Hindlimb muscle (tissue), 1 donor: ENCODE data around the gene DCUN1D2. TPM values are rescaled to one million over a fixed set of nuclear protein-coding genes. Genes with fewer than 3 reads are reported as not detected.

Source experiments
- DNase-seq: peaks from one replicate; pipeline ENCODE4 v3.0.0-alpha.2; 2013
- polyA plus RNA-seq: library from polyadenylated mRNA; unstranded; fragments of 120-200 nt; gene quantifications from one replicate; pipeline ENCODE4 v1.2.1, GENCODE V29; 2013; ENCODE audit not compliant: insufficient read length

The DCUN1D2 gene
- polyA plus RNA-seq, 1 donor, result 19.5 TPM

DNA sequence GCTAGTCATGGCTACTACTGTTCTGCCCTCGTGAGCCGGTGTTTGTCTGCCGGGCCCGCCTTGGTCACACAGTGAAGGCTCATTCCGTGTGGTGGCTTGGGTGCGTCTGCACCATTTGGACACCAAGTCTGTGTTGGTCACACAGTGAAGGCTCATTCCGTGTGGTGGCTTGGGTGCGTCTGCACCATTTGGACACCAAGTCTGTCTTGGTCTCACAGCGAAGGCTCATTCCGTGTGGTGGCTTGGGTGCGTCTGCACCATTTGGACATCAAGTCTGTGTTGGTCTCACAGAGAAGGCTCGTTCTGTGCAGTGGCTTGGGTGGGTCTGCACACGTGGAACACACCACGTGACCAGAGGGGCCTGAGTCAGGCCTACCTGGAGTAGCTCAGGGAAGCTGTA is 29.0 kb upstream of the DCUN1D2 start:
- DNase-seq, result no peak

DNA sequence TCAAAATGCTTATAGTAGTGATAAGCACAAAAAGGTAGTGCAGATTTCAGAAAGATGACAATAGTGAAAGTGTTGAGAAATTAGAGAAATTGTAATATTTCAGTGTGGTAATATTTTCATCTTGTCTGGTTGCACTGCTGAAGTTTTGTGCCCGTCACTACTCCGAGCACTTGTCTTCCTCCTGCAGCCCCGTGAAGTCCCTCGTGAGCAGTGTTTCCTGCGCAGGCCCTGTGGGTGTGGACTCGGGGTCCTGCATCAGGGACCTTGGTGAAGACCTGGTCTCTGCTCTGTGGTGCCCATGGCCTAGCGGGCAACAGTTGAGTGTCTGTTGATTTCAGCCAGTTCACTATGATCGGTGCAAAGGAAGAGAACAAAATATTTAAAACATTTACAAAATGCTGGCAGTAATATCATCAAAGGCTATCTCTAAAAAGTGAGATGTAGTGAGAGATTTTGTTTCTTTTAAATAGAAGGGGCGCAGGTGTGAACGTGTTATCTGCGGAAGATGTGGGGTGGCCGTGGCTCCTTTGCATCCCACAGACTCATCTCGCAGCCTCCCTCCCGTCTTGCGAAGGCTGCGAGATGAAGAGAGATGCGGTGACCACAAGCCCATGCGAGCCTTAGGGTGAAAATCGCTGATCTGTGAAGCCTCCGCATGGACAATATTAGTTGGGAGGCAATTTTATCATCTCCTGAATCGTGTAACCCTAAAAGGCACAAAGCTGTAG is 27.7 kb upstream of the DCUN1D2 start:
- DNase-seq, result no peak

DNA sequence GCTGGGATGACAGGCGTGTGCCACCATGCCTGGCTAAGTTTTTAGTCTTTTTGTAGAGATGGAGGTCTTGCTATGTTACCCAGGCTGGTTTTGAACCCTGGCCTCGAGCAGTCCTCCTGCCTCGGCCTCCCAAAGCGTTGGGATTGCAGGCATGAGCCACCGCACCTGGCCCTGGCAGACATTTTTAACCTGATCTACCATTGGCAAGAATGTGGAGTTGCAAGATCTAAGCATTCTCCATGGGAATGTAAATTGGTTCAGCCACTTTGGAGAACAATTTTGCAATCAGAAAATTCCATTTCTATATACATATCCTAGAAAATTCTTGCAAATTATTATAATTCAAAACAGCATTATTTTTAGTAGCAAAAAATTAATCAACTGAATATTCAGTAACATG is 24.3 kb upstream of the DCUN1D2 start:
- no peak for DNase-seq

DNA sequence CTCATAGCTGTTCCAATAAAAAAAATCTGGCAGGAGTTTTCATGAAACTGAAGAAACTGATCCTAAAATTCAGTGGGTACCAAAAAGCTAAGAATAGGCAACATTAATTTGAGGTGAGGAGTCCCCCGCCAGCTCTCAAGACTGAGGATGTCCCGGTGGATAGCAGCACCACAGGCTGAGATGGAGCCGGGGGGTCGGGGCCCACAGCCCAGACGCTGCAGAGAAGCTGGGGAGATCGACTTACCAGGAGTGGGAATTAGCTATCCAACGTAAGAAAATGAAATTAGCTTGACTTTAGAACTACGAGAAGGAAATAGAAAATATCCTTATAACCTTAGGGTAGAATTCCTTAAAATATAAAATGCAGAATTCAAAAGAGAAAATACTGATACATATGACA is 23.2 kb upstream of the DCUN1D2 start:
- no peak for DNase-seq

DNA sequence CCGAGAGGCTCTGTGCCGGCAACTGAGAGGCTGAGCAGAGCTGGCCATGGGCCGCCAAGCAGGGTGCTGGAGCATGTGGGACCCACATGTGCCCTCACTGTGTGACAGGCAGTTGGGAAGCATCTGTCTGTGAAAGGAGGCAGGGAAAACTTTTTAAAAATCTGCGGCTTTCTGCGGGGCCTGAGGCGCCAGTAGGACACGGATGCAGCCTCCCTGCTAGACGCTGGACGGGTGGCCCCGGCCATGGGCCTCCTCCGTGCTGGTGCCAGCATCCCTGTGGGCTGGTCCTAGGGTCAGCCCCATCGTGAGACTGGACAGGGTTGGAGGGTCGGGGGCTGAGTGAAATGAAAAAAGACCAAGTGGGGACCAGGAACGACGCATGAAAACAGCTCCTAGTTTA is 20.9 kb upstream of the DCUN1D2 start:
- DNase-seq, result no peak

DNA sequence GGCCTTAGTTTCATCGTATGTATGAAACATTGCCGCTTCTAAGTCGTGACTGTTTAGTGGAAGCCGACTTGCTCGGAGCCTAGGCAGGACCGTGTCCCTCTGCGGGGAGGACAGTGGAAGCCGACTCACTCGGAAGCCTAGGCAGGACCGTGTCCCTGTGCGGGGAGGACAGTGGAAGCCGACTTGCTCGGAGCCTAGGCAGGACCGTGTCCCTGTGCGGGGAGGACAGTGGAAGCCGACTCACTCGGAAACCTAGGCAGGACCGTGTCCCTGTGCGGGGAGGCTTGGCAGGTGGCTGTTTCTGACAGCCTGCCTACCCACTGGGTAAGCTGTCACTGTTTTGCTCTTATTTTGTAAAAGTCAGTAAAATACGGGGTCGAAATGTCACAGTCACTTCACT is 20.4 kb upstream of the DCUN1D2 start:
- no peak for DNase-seq

DNA sequence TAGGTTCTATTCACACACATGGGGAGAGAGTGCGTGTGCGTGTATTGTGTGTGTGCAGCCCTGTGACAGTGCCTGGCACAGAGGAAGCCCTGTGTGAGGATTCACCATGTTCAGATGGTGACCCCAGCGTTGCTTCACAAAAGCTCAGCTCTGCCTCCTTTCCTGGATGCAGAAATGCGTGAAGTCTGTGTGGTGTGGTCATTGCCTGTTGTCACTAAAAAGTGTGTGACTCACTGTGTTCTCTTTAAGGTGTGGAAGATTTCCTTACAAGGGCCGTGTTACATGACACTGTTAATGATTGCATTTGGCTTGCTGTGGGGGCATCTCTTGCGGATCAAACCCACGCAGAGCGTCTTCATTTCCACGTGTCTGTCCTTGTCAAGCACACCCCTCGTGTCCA is 19.5 kb upstream of the DCUN1D2 start:
- DNase-seq, result no peak

DNA sequence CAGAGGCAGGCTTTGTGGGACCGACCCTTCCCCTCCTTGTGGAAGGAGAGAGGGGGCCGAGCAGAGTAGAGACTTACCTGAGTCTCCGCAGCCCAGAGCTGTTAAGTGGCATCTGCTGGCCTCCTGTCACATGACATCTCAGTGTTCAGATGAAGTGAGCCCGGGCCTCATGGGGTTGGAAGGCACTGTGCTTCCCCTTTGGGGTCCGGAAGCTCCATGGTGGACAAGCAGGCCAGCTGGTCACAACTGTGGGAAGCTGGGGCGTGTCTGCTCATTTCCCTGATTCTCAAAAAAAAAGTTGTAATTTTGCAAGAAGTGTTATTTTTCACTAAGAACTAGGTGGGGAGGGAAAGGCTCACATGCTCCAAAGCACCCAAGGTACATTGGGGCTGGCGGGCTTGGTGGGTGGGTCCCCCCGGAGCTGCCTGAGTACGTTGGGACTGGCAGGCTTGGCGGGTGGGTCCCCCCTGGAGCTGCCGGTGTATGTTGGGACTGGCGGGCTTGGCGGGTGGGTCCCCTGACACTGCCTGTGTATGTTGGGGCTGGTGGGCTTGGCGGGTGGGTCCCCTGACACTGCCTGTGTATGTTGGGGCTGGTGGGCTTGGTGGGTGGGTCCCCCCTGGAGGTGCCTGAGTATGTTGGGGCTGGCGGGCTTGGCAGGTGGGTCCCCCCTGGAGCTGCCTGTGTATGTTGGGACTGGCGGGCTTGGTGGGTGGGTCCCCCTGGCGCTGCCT is 18.2 kb upstream of the DCUN1D2 start:
- DNase-seq, result no peak

DNA sequence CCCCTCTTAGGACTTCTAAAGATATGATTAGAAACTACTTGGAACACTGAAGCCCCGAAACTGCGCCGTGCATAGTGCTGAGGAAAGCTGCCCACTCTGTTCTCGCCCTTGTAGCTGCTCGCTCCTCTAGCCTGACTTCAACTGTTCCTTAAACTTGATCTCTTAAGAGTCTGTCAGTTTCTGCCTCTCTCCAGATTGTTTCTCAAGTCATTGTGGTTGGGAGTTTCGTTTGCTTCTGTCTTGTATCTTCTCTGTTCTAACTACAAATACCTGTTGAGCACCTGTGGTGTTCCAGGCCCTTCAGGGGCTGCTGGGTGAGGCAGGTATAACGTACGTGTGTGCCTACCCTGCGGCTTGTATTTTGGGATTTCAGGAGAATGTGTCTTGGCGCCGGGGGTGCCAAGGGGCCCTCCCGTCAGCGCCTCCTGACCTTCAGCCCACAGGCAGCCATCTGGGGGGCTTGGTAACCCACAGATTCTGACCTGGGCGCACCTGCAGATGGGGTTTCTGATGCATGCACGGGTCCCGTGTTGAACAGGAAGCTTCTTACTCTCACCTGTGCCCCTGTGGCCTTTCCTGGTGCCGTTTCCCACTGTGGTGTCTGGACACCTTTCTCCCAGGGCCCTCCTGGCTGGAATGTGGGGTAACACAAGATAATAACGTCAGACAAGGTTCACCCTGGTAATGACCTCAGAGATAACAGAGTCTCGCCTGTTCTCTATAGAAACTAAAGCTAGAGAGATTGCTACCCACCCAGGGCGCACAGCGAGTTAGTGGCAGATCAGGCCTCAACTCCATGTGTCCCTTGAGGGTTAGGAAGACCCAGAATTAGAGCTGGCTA is 17.2 kb upstream of the DCUN1D2 start:
- DNase-seq, result no peak

DNA sequence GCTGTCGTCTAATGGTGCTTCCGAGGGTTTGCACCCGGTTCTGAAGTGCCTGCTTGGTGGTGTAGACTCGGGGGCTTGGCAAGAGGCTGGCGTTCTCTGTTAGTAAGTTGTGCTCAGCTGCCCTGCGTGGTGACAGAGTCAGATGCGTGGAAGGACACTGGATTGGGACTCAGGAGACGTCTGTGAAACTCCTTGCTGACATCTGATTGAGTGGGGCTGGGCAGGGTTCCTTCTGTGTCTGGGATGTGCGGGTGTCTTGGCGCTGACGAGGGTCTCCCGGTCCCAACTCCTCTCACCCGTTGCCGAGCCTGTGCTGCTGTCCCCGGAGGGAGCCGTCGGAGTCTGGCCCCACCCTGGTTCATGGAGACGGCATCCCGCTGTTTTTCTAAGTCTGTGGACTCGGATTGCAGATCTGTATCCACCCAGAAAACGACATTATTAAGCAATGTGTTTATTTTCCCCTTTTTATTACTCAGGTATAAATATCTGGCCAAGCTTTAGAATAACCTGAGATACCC is 16.4 kb upstream of the DCUN1D2 start:
- DNase-seq, result no peak

DNA sequence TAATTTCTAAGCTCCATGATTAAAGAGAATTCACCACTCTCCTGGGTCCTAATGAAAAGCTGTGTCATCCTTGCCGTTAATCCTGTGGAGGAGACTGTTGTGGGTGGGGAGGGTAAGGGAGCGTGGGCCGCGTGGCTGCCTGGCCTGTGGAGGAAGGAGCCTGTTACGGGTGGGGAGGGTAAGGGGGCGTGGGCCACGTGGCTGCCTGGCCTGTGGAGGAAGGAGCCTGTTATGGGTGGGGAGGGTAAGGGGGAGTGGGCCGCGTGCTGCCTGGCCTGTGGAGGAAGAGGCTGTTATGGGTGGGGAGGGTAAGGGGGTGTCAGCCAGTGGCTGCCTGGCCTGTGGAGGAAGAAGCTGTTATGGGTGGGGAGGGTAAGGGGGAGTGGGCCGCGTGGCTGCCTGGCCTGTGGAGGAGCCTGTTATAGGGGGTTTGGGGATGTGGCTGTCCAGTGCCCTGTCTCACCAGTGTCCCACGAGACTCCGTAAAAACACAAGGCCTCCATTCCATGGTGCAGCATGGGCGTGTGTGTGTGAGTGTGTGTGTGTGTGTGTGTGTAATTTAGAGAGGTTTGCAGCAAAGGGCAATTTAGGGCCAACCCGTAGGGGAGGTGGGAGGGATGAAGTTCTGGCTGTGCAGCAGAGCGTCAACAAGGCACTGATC is 15.6 kb upstream of the DCUN1D2 start:
- no peak for DNase-seq

DNA sequence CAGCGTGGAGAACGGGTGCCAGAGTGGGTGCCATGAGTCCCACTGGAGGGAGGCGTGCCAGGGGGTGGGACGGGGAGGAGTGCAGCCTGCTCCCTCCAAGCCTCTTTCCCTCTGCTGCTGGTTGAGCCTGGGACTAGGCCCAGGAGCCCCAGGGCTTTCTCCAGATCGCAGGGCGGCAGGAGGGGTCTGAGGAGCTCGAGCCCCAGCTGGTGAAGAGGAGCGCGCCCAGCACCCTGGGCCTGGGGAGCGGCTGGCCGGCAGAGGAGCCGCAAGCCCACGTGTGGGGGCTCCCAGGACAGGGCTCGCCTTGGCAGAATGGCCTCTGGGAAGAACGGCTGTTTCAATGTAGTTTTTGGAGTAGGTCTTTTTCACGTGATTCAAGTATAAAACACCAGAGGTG is 12.2 kb upstream of the DCUN1D2 start:
- no peak for DNase-seq

DNA sequence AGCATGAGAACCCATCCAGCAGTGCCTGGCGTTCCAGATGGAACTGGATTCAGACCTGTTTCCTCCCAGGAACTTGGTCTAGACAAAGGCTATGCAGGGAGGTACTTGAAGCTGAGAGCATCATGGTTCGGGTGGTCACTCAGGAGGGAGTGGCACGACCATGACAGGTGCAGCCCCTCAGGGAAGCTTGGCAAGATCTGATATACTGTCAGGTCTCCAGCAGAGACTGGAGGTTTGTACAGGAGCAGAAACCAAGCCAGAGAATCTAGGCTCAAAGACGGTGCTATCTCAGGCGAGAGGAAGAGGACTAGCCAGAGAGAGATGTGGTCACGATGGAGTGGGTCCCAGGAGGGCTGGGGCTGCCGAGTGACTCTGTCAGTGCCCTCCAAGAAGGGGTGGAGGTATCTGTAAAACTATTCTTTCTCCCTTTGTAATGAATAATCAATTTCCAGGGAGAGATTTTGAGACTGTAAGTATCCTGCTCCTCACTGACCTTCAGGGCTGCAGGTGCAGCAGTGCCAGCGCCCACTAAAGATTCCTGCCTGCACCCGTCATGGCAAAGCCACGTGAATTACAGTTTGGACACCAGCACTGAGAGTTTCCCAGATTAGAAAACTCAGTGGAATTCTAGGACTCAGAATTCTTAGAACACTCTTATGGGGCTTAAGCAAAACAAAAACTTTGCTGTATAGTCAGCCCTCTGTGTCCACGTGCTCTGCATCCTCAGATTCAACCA is 10.2 kb upstream of the DCUN1D2 start:
- DNase-seq, result no peak

DNA sequence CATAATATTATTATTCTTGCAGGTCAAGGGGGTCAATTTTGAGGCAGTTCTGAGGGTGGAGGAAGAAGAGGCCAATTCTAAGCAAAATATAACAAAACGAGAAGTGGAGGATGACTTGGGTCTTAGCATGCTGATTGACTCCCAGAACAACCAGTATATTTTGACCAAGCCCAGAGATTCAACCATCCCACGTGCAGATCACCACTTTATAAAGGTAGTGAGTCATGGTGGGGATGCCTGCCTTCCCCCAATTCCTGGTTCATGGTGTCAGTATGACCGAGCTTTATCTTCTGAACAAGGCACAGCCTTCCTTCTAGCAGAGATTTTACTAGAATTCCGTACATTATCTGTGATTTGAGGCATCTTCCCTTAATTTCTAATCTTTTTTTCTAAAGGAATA is 9.4 kb upstream of the DCUN1D2 start:
- no peak for DNase-seq

DNA sequence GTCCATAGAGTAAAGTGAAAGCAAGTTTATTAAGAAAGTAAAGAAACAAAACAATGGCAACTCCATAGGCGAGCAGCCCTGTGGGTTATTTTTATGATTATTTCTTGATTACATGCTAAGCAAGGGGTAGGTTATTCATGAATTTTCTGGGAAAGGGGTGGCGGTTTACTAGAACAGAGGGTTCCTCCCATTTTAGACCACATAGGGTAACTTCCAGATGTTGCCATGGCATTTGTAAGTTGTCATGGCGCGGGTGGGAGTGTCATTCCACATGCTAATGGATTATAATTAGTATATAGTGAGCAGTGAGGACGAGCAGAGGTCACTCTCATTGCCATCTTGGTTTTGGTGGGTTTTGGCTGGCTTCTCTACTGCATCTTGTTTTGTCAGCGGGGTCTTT is 8.4 kb upstream of the DCUN1D2 start:
- no peak for DNase-seq

DNA sequence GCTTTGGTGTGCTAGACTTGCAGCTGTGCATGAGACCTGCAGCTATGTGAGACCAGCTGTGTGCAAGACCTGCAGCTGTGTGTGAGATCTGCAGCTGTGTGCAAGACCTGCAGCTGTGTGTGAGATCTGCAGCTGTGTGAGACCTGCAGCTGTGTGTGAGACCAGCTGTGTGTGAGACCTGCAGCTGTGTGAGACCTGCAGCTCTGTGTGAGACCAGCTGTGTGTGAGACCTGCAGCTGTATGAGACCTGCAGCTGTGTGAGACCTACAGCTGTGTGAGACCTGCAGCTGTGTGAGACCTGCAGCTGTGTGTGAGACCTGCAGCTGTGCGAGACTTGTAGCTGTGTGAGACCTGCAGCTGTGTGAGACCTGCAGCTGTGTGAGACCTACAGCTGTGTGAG is 6.7 kb upstream of the DCUN1D2 start:
- no peak for DNase-seq

DNA sequence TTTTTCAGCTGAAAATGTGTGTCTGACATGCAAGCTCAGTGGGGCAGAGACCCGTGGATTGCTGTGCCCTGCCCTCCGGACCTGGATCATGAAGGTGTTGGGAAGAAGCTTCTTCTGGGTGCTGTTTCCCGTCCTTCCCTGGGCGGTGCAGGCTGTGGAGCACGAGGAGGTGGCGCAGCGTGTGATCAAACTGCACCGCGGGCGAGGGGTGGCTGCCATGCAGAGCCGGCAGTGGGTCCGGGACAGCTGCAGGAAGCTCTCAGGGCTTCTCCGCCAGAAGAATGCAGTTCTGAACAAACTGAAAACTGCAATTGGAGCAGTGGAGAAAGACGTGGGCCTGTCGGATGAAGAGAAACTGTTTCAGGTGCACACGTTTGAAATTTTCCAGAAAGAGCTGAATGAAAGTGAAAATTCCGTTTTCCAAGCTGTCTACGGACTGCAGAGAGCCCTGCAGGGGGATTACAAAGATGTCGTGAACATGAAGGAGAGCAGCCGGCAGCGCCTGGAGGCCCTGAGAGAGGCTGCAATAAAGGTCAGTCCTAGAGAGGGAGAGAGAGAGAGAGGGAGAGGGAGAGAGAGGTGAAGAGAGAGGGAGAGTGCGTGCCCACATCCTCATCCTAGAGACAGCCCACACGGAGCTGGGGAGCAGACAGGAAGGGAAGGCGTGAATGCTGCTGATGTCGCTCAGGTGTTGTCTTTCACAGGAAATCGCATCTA is 5.1 kb upstream of the DCUN1D2 start:
- no peak for DNase-seq

DNA sequence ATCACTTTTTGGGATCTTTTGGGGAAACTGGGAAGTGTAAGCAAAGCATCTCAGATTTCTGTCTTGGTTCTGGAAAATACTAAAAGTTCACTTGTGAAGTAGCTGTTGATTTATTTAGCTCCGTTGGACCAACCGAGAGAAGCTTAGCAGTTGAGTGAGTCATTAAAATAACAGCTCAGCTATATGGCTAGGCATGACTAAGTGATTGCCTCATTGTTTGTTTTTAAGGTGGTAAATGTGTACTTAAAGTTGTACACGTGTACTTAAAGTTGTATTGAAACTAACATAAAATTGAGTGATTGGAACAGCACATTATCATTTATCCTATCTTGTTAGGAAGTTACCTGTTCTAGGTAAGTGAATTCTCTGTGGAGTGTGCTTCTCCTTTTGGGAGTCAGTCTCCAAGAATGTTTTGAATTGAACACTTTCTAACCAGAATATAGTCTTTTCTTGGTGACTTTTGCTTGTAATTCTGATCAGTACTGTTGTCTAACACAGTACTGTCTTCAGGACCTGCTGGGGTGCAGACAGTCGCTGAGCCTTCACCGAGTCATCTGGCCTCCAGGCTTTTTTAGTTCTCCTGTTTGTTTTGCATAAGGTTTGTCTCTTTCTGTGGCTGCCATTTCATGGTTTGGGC is 2.9 kb upstream of the DCUN1D2 start:
- DNase-seq, result no peak

DNA sequence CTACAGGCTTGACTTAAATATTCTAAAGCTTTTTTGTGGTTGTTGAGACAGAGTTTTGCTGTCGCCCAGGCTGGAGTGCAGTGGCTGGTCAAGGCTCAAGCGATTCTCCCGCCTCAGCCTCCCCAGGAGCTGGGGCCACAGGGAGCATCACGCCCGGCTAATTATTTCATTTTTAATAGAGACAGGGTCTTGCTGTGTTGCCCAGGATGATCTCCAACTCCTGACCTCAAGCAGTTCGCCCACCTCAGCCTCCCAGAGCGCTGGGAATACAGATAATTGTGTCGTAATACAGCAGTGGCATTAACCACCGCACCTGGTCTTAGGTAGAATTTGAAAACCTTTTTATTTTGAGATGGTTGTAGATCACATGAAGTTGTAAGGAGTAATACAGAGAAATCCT is 1.5 kb upstream of the DCUN1D2 start:
- DNase-seq, result no peak

DNA sequence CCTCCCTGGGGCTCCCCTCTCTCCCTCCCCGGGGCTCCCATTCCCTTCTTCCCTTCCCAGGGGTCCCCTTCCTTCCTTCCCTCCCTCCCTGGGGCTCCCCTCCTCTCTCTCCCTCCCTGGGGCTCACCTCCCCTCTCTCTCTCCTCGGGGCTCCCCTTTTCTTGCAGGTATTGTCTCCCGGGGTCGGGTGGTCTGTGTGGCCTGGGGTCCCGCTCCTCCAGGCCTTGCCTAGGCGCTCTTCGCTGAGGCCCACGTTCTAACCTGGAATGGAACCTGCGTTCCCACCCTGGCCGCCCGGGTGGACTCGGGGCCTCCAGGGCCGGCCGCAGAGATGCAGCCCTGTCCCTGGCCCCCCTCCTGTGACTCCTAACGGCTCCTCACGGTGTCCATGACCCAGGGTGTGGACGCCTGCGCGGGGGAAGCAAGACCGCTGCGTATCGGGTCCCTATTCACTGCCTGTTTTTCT is 940 bp upstream of the DCUN1D2 start:
- DNase-seq, result peak; percentile 26
